Small intestine (tissue), 7 donors: ENCODE data around the gene ARHGAP10. TPM values are rescaled to one million over a fixed set of nuclear protein-coding genes. Genes with fewer than 3 reads are reported as not detected.

Experiments
- DNase-seq, 2 donors: peaks; one replicate each; pipeline versions ENCODE4 v3.0.0 to v3.0.0-alpha.2; 2013
- FAIRE-seq: peaks from 2 replicates; lab custom pipeline; 2012; peaks lifted over from hg19 to GRCh38; lab: Jason Lieb, UNC
- H3K27ac ChIP-seq, 3 donors: one replicate each; pipeline ENCODE4 v1.5.1; 2013; ENCODE audit warnings: low read length in 2 of 3, mild to moderate bottlenecking in 2 of 3, control low read depth in 1 of 3, inconsistent platforms in 1 of 3, low read depth in 1 of 3, moderate library complexity in 1 of 3
- H3K27me3 ChIP-seq, 3 donors: one replicate each; pipeline ENCODE4 v1.6.1; 2013; ENCODE audit warnings: low read length in 3 of 3, inconsistent platforms in 1 of 3; ENCODE audit not compliant: control insufficient read depth in 3 of 3, insufficient read depth in 3 of 3
- H3K36me3 ChIP-seq, 3 donors: one replicate each; pipeline ENCODE4 v1.6.1; 2013; ENCODE audit warnings: low read length in 3 of 3, inconsistent platforms in 1 of 3, low read depth in 1 of 3, mild to moderate bottlenecking in 1 of 3, moderate library complexity in 1 of 3; ENCODE audit not compliant: control insufficient read depth in 3 of 3, insufficient read depth in 2 of 3
- H3K4me1 ChIP-seq, 3 donors: one replicate each; pipeline ENCODE4 v1.6.1; 2013; ENCODE audit warnings: low read length in 2 of 3, inconsistent platforms in 1 of 3, low read depth in 1 of 3, mild to moderate bottlenecking in 1 of 3, moderate library complexity in 1 of 3; ENCODE audit not compliant: control insufficient read depth in 3 of 3, insufficient read depth in 2 of 3
- H3K4me3 ChIP-seq, 3 donors: one replicate each; pipeline ENCODE4 v1.5.1; 2013; ENCODE audit warnings: low read length in 3 of 3, control low read depth in 1 of 3, inconsistent platforms in 1 of 3, low read depth in 1 of 3, mild to moderate bottlenecking in 1 of 3, moderate library complexity in 1 of 3
- H3K9me3 ChIP-seq, 2 donors: one replicate each; pipeline ENCODE4 v1.6.1; 2013; ENCODE audit warnings: low read depth in 1 of 2, low read length in 1 of 2; ENCODE audit not compliant: control insufficient read depth in 2 of 2, insufficient read depth in 1 of 2
- WGBS, 3 donors: extraction: QIAGEN DNeasy Blood & Tissue Kit; methylation state at CpG; one replicate each; pipeline ENCODE4 v1.1.7; 2013; 5-methylcytosine and 5-hydroxymethylcytosine counted together
- polyA plus RNA-seq, 4 donors: library from polyadenylated mRNA; stranded (reverse) in 3 of 4; unstranded in 1 of 4; fragments of 200-250 nt in 3 of 4; fragments of 120-200 nt in 1 of 4; gene quantifications; one replicate each; pipeline versions ENCODE4 v1.2.1 to v1.2.3, GENCODE V29; 2013
- donor health status: healthy with polysubstance abuse.
- donor health status: control.
- donor health status: control.
- donor health status: Bipolar disorder and iron deficiency.
- donor health status: healthy.

The ARHGAP10 gene
- polyA plus RNA-seq, 4 donors: 3.4 to 13.2 (median 6.7) TPM

DNA sequence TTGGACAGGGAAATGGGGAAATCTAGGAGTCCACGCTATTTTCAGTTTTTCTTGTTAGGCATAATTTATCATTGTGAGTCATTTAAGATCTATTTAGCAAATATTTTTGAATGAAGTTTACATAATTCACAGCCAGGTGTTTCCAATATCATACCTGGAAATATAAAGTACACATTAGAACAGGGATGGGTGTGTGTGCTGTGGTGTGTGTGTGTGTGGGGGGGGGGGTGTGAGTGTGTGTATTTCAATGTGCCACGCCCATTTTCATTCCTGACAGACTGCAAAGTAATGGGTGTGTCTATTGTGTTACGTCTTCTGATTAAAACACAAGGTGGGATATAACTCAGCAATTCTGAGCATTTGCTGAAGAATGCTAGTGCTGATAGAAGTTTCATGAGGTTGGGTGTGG, 33.2 kb downstream of the ARHGAP10 start:
- DNase-seq (peak in 1 of 2 donors; percentile 39), FAIRE-seq (no peak)
- 35 to 64% (median 45%) methylated on average over 3 of the region's 3 CpGs for whole genome bisulfite sequencing, 3 donors

DNA sequence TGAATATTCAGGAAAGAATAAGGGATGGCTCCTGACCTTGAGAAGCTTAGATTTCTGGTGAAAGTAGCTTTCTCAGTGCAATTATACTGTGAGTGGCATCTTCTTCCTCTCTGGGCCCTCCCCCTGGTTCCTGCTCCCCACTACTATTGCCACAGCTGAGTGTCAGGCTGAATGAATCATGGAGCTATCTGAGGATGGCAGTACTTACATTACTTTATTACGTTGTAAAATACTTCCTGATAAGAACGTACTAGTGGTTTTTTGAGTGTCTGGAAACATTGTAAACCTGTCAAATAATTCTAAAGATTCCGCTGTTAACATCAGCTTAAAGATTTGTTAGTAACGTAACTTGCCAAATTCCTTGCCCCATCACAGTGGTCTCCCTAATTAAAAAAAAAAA, 36.2 kb downstream of the ARHGAP10 start:
- FAIRE-seq (no peak), DNase-seq (peak; percentile 75 to 81)
- Histone ChIP-seq H3K27me3 (no peaks in the 10 kb centered on the region), H3K9me3 (no peaks in the 10 kb centered on the region), H3K4me3 (no peak overlapping the region), H3K36me3 (no peaks in the 10 kb centered on the region), H3K27ac (no peak overlapping the region), H3K4me1 (peaks cover 0 to 20% (median 0%) of the 10 kb centered on the region in 3 donors)
- 11 to 43% (median 26%) methylated on average over 4 of the region's 4 CpGs for WGBS, 3 donors

More for the DNA sequence above, 33.2 kb downstream of the ARHGAP10 start:
- Histone ChIP-seq H3K4me3 (no peak overlapping the region), H3K27me3 (no peaks in the 10 kb centered on the region), H3K9me3 (no peaks in the 10 kb centered on the region), H3K27ac (no peak overlapping the region), H3K4me1 (peaks cover 0 to 6% (median 5%) of the 10 kb centered on the region in 3 donors), H3K36me3 (no peaks in the 10 kb centered on the region)

DNA sequence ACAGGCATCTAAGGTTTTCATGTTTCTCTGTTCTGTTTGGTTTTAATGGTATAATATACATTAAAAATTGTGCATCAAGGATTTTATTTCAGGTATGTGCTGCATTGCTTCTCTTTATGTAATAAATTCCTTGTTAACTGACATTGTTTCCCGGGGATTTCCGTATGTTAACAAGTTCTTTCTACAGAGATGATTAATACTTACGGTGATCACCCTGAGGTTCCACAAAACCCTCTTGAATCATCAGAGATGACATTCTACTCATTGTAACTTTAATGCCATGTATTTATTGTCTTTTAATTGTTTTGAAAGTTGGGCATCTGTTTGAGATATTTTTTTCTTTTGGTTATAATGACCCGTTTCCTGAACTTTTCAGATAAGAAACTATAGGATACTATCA, 37.5 kb downstream of the ARHGAP10 start:
- H3K27me3 ChIP-seq: no peaks in the 10 kb centered on the region
- no peaks in the 10 kb centered on the region for H3K36me3 ChIP-seq
- H3K4me3 ChIP-seq: no peak overlapping the region
- FAIRE-seq: no peak
- H3K27ac ChIP-seq: no peak overlapping the region
- 78 to 81% (median 79%) methylated on average over 4 of the region's 4 CpGs for WGBS, 3 donors
- DNase-seq: no peak
- no peaks in the 10 kb centered on the region for H3K9me3 ChIP-seq
- H3K4me1 ChIP-seq: peaks cover 1 to 27% (median 3%) of the 10 kb centered on the region in 3 donors

DNA sequence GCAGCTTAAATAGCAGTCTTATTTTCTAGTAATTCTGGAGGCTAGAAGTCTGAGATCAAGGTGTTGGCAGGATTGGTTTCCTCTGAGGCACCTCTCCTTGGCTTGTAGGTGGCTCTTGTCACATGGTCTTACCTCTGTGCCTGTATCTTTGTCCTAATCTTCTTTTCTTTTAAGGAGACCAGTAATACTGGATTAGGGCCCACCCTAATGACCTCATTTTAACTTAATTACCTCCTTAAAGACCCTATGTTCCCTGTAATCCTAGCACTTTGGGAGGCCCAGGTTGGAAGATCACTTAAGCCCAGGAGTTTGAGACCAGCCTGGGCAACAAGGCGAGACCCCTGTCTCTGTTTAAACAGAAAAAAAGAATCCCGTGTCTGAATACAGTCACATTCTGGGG, 38.9 kb downstream of the ARHGAP10 start:
- H3K4me3 ChIP-seq: no peak overlapping the region
- H3K27ac ChIP-seq: no peak overlapping the region
- peaks cover 3 to 35% (median 5%) of the 10 kb centered on the region in 3 donors for H3K4me1 ChIP-seq
- no peaks in the 10 kb centered on the region for H3K36me3 ChIP-seq
- H3K9me3 ChIP-seq: no peaks in the 10 kb centered on the region
- FAIRE-seq (no peak), DNase-seq (no peak)
- 91 to 97% (median 95%) methylated on average over 2 of the region's 2 CpGs for WGBS, 3 donors
- H3K27me3 ChIP-seq: no peaks in the 10 kb centered on the region

DNA sequence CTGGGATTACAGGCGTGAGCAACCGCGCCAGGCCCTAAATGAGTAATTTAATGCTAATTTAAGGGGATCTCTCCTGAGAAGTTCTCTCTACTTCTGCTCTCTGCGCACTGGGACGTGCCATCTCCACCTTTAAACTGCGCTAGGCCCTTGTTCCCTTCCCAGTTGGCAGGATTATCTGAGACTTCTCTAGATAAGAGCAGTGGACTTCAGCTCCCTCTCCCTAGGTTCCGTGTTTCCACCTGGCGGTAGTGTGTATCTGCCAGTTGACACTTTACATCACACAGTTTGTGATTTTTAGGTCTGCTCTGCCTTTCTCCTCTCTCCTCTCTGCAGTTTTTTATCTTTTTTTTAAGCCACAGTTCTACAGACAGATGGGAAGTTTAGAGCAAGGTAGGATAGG, 40.2 kb downstream of the ARHGAP10 start:
- no peaks in the 10 kb centered on the region for H3K36me3 ChIP-seq
- DNase-seq: peak; percentile 71 to 91
- WGBS, 3 donors: 10 to 59% (median 31%) methylated on average over 8 of the region's 8 CpGs
- no peak for FAIRE-seq
- no peaks in the 10 kb centered on the region for H3K27me3 ChIP-seq
- peaks cover 3 to 39% (median 7%) of the 10 kb centered on the region in 3 donors for H3K4me1 ChIP-seq
- peak overlapping the region in 2 of 3 donors; percentile 2 to 47 for H3K27ac ChIP-seq
- no peaks in the 10 kb centered on the region for H3K9me3 ChIP-seq
- H3K4me3 ChIP-seq: no peak overlapping the region

DNA sequence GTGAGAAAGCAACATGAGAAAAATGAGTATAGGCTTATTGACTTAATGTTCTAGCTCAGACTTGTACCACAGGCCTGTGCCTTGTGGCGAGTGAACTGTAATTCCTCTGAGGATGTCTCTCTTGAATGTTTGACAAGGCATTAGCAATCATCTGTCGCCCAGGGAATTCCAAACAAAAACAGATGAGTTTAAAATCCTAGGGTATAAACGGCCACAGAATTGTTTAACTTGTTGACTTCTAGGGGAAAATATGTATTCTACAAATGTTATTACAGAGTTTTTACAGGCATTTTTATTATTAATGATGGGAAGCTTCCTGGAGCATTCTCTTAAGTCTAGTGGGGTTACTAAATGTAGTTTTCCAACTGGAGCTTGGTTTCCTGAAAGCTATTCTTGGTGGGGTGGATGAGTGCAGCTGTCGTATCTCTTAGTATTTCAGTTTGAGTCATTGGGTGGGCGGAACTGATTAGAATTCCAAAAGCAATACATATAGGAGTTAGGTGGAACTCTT, 40.6 kb downstream of the ARHGAP10 start:
- Histone ChIP-seq H3K4me3 (no peak overlapping the region), H3K27me3 (no peaks in the 10 kb centered on the region), H3K27ac (peak overlapping the region in 2 of 3 donors; percentile 2 to 47), H3K9me3 (no peaks in the 10 kb centered on the region), H3K4me1 (peaks cover 3 to 39% (median 7%) of the 10 kb centered on the region in 3 donors), H3K36me3 (no peaks in the 10 kb centered on the region)
- no peak for DNase-seq
- no peak for FAIRE-seq
- 35 to 42% (median 40%) methylated on average over 5 of the region's 5 CpGs for WGBS, 3 donors

DNA sequence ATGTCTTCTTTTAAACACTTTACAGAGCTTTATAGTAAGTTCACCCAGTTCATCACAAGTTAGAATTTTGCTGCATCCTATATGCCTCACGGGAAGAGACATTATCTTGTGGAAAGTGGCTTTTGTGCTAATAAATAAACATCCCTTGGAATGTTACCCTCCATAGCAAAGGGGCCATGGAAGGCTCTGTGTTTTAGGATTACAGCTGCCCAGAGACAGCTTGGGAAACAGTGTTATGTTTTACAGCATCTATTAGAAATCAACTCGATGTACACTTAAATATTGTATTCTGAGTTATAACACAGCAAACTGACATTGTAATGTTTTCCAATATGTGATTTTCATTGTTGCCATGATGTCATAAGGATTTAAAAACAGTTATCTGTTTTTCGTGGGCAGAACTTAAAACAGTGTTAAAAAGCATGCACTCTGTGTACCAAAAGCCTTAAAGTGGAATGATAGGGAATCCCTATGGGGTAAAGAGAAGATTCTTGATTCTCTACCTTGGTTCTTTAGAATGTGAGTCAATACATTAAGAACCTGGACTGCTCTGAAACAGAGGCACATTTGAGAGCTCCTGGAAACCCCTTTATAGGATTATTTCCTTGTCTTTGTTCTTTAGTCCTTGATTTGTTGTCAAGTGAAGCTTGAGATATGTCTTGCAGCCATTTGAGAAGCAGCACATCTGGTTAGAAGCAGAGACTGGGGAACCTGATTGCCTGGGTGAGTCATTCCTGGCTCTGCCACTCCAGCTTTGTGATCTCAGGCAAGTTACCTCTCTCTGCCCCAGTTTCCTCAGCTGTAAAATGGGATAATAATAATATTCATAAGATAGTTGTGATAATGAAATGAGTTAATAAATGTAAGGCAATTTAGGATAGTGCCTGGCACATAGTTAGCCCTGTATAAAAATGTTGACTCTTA, 41.6 kb downstream of the ARHGAP10 start:
- Histone ChIP-seq H3K36me3 (no peaks in the 10 kb centered on the region), H3K9me3 (no peaks in the 10 kb centered on the region), H3K27me3 (no peaks in the 10 kb centered on the region), H3K27ac (peak overlapping the region in 1 of 3 donors; percentile 43), H3K4me1 (peaks cover 3 to 33% (median 7%) of the 10 kb centered on the region in 3 donors), H3K4me3 (no peak overlapping the region)
- FAIRE-seq (no peak), DNase-seq (peak in 1 of 2 donors; percentile 46)
- WGBS, 3 donors: 47 to 75% (median 62%) methylated on average over 3 of the region's 3 CpGs

DNA sequence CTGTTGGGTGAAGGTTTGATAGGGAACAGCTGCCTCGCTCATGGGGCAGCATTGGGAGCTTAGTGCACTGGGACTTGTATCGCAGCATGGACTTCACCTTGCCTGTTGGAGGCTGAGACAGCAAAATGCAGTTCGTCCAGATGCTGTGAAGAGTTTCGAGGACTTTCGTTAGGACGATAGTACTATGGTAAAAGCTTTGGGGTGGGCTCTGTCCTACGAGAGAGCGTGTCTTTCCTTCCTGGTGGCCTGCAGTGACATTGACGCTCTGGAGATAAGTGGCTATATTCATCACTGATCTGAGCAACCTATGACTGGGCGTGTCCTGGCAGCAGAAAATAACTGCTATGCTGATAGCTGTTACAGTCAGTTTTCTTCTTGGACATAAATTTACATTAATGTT, 44.8 kb downstream of the ARHGAP10 start:
- Histone ChIP-seq H3K4me1 (peaks cover 3 to 30% (median 7%) of the 10 kb centered on the region in 3 donors), H3K27ac (peak overlapping the region; percentile 1 to 73 (median 45)), H3K27me3 (no peaks in the 10 kb centered on the region), H3K4me3 (no peak overlapping the region), H3K9me3 (no peaks in the 10 kb centered on the region), H3K36me3 (no peaks in the 10 kb centered on the region)
- FAIRE-seq (no peak), DNase-seq (peak; percentile 72)
- 23 to 62% (median 48%) methylated on average over 10 of the region's 10 CpGs for WGBS, 3 donors
